NCI-H1092 (cell line): Measurements from ENCODE around the gene C2CD4A.
"Not testable (repeated sequence)": the region's sequence is repeated elsewhere in the genome, so short reads cannot be mapped to it uniquely, and the experiment has no call there.

Experiments used
- DNase-seq: peaks from one replicate; lab custom pipeline; 2025; lab: John Stamatoyannopoulos, UW

C2CD4A gene

GRCh38 chr15:62066663-62067447 is at the start of gene C2CD4A:
TSS of gene C2CD4A (plus strand) at chr15:62066977. CDS start at chr15:62067614, 637 bp downstream.
- DNase-seq: peak; percentile 41

GRCh38 chr15:62020576-62021160 is 46.1 kb upstream of the C2CD4A start:
- no peak for DNase-seq

- DNase-seq: no peak
Measured at GRCh38 chr15:62021991-62022600, 44.7 kb upstream of the C2CD4A start.

- no peak for DNase-seq
Measured at GRCh38 chr15:62026487-62027262, 40.1 kb upstream of the C2CD4A start.

GRCh38 chr15:62027263-62027565 is 39.6 kb upstream of the C2CD4A start:
- DNase-seq: no peak

GRCh38 chr15:62027916-62028315 is 38.9 kb upstream of the C2CD4A start:
- no peak for DNase-seq

- DNase-seq: no peak
Measured at GRCh38 chr15:62035256-62035924, 31.4 kb upstream of the C2CD4A start.

- no peak for DNase-seq
Measured at GRCh38 chr15:62046078-62046743, 20.6 kb upstream of the C2CD4A start.

- no peak for DNase-seq
Measured at GRCh38 chr15:62047282-62047827, 19.4 kb upstream of the C2CD4A start.

GRCh38 chr15:62048254-62048653 is 18.5 kb upstream of the C2CD4A start:
- DNase-seq: not testable (repeated sequence)

- DNase-seq: no peak
Measured at GRCh38 chr15:62050115-62050514, 16.7 kb upstream of the C2CD4A start.

GRCh38 chr15:62051166-62051565 is 15.6 kb upstream of the C2CD4A start:
- DNase-seq: no peak

GRCh38 chr15:62052713-62053112 is 14.1 kb upstream of the C2CD4A start:
- DNase-seq: no peak

GRCh38 chr15:62053439-62054085 is 13.2 kb upstream of the C2CD4A start:
- no peak for DNase-seq

GRCh38 chr15:62054979-62055378 is 11.8 kb upstream of the C2CD4A start:
- DNase-seq: no peak

GRCh38 chr15:62057341-62057980 is 9.3 kb upstream of the C2CD4A start:
- DNase-seq: no peak

GRCh38 chr15:62058327-62059028 is 8.3 kb upstream of the C2CD4A start:
- DNase-seq: no peak

- DNase-seq: no peak
Measured at GRCh38 chr15:62059108-62059815, 7.5 kb upstream of the C2CD4A start.

- no peak for DNase-seq
Measured at GRCh38 chr15:62059816-62060112, 7.0 kb upstream of the C2CD4A start.
